GM12878 (cell line): ENCODE measurements around the gene INTS14. TPM values are rescaled to one million over a fixed set of nuclear protein-coding genes. Genes with fewer than 3 reads are reported as not detected.

Experiments used
- ATAC-seq: fragments of 200-7000 bp; cut with Tn5 transposase; 3 replicates; pipeline ENCODE4 v1.9.1; 2020; ENCODE audit warnings: mild to moderate bottlenecking, moderate library complexity
- BruUV-seq: library from RNA; stranded (reverse); fragments of 400-500 nt; replicated peaks from 2 replicates; lab custom pipeline; 2021; lab: Mats Ljungman, UMichigan
- CTCF ChIA-PET: fragments of 300-600 bp; sonication (Branson Sonifier 250); formaldehyde crosslinking; extraction: SDS; loops from one replicate; lab custom pipeline; 2021; ENCODE audit warnings: inconsistent platforms; lab: Yijun Ruan, JAX
- POLR2A ChIA-PET: fragments of 350-600 bp; formaldehyde crosslinking; extraction: SDS; loops from one replicate; lab custom pipeline; 2021; ENCODE audit warnings: inconsistent platforms; lab: Charles Lee
- RAD21 ChIA-PET: fragments of 300-600 bp; sonication (Branson Sonifier 250); formaldehyde crosslinking; loops from one replicate; lab custom pipeline; 2023; ENCODE audit warnings: antibody characterized with exemption; ENCODE audit not compliant: unreplicated experiment; lab: Charles Lee
- SMC1A ChIA-PET: fragments of 300-600 bp; sonication (Branson Sonifier 250); formaldehyde crosslinking; loops from one replicate; lab custom pipeline; 2023; ENCODE audit not compliant: unreplicated experiment, uncharacterized antibody; lab: Charles Lee
- DNase-seq: peaks from one replicate; pipeline ENCODE4 v3.0.0-alpha.2; 2011; ENCODE audit warnings: low read depth, low spot score
- FAIRE-seq: peaks from 3 replicates; lab custom pipeline; 2011; peaks lifted over from hg19 to GRCh38; lab: Jason Lieb, UNC
- H2AFZ ChIP-seq: 2 replicates; pipeline ENCODE4 v1.6.0; 2011; ENCODE audit warnings: low read depth, low read length, control low read depth; ENCODE audit not compliant: control insufficient read depth
- H3K27ac ChIP-seq: 2 replicates; pipeline ENCODE4 v1.5.1; 2011; ENCODE audit warnings: control low read depth; ENCODE audit not compliant: control insufficient read depth, insufficient read depth
- H3K27me3 ChIP-seq, 2 experiments: replicated peaks in 1 of 2; 2 replicates each; pipeline versions ENCODE4 v1.6.0 to v1.6.1; 2011; ENCODE audit warnings: low read length in 1 of 2; ENCODE audit not compliant: control insufficient read depth in 2 of 2, insufficient read depth in 2 of 2
- H3K36me3 ChIP-seq, 2 experiments: 2 replicates each; pipeline ENCODE4 v1.5.1; 2011; ENCODE audit warnings: low read length in 1 of 2; ENCODE audit not compliant: control insufficient read depth in 2 of 2, insufficient read depth in 2 of 2
- H3K4me1 ChIP-seq: 2 replicates; pipeline ENCODE4 v1.6.1; 2011; ENCODE audit warnings: mild to moderate bottlenecking, low read length, moderate library complexity, mixed read lengths; ENCODE audit not compliant: control insufficient read depth, insufficient read depth
- H3K4me2 ChIP-seq: 2 replicates; pipeline ENCODE4 v1.6.0; 2011; ENCODE audit warnings: control low read depth; ENCODE audit not compliant: control insufficient read depth, insufficient read depth
- H3K4me3 ChIP-seq: fragments of 200-600 bp; sonication (generic); 2 replicates; pipeline ENCODE4 v1.5.1; 2016
- H3K79me2 ChIP-seq: 2 replicates; pipeline ENCODE4 v1.6.0; 2011; ENCODE audit warnings: low read length; ENCODE audit not compliant: control insufficient read depth, insufficient read depth
- H3K9ac ChIP-seq: 2 replicates; pipeline ENCODE4 v1.8.0; 2011; ENCODE audit warnings: low read length, control low read depth, mixed read lengths; ENCODE audit not compliant: control insufficient read depth, insufficient read depth
- H3K9me3 ChIP-seq: replicated peaks from 3 replicates; pipeline ENCODE4 v1.5.1; 2011; ENCODE audit warnings: mild to moderate bottlenecking, low read length; ENCODE audit not compliant: control insufficient read depth, insufficient read depth
- H4K20me1 ChIP-seq: 2 replicates; pipeline ENCODE4 v1.6.0; 2011; ENCODE audit not compliant: control insufficient read depth, insufficient read depth
- DPF2 ChIP-seq: fragments of 450-650 bp; IDR thresholded peaks from 2 replicates; pipeline ENCODE4 v1.6.1; 2017; ENCODE audit warnings: mild to moderate bottlenecking
- E4F1 ChIP-seq: fragments of 450-650 bp; IDR thresholded peaks from 2 replicates; pipeline ENCODE4 v1.6.1; 2018; ENCODE audit warnings: borderline replicate concordance, mild to moderate bottlenecking; ENCODE audit not compliant: partially characterized antibody
- MEF2B ChIP-seq: fragments of 450-650 bp; IDR thresholded peaks from 2 replicates; pipeline ENCODE4 v1.6.1; 2018; ENCODE audit warnings: mild to moderate bottlenecking, moderate library complexity; ENCODE audit not compliant: partially characterized antibody, poor library complexity, severe bottlenecking
- PKNOX1 ChIP-seq: fragments of 450-650 bp; IDR thresholded peaks from 2 replicates; pipeline ENCODE4 v1.6.1; 2016; ENCODE audit warnings: mild to moderate bottlenecking
- RCOR1 ChIP-seq: conservative IDR thresholded peaks from 2 replicates; pipeline ENCODE4 v1.6.1; 2012; ENCODE audit warnings: low read depth, low read length, improper control_type of control experiment
- SMC3 ChIP-seq: IDR thresholded peaks from 2 replicates; pipeline ENCODE4 v1.6.1; 2011; ENCODE audit warnings: low read length, improper control_type of control experiment, borderline replicate concordance
- SPI1 ChIP-seq: IDR thresholded peaks from 2 replicates; pipeline ENCODE4 v1.6.1; 2011; ENCODE audit warnings: low read depth, mild to moderate bottlenecking, low read length, moderate library complexity, borderline replicate concordance; ENCODE audit not compliant: insufficient read depth
- YY1 ChIP-seq: IDR thresholded peaks from 2 replicates; pipeline ENCODE4 v1.6.1; 2011; ENCODE audit warnings: low read depth, mild to moderate bottlenecking, low read length
- whole genome bisulfite sequencing: methylation state at CpG from one replicate; pipeline ENCODE4 v1.1.6; 2016; ENCODE audit warnings: low lambda C conversion rate; ENCODE audit not compliant: insufficient replicate concordance, insufficient coverage; ENCODE audit errors: missing lambda C conversion rate; 5-methylcytosine and 5-hydroxymethylcytosine counted together
- in situ Hi-C: fragments of 300-500 bp; cut with MboI; formaldehyde crosslinking; loops from 9 replicates; pipeline ENCODE4 v1.14.3; 2018; ENCODE audit warnings: mixed read lengths
- intact Hi-C: fragments of 100-400 bp; cut with micrococcal nuclease; formaldehyde crosslinking; loops from one replicate; pipeline ENCODE4 v1.14.2; 2022; ENCODE audit not compliant: unreplicated experiment
- polyA plus RNA-seq, 11 experiments: library from polyadenylated mRNA; depleted of rRNA in 4 of 11; unstranded in 6 of 11; stranded (reverse) in 5 of 11; fragments of >200 nt; fragmentation: Nextera tagmentation in 4 of 11; fragmentation: Illumina TruSeq in 1 of 11; extraction: Ambion mirVana in 4 of 11; extraction: Trizol in 1 of 11; gene quantifications; 1 replicate in 1 of 11; 2 replicates in 10 of 11; pipeline versions ENCODE4 v1.2.1 to v1.2.3, GENCODE V29; 2011 to 2016; ENCODE audit warnings: inconsistent platforms in 2 of 11, missing spikeins in 2 of 11, low read depth in 1 of 11
- total RNA-seq, 4 experiments: library from RNA; depleted of rRNA in 3 of 4; stranded (reverse); fragments of >200 nt in 3 of 4; fragmentation: Illumina TruSeq in 1 of 4; extraction: Trizol in 1 of 4; gene quantifications; 2 replicates each; pipeline versions ENCODE4 v1.2.1 to v1.2.3, GENCODE V29; 2013 to 2021
- TF ChIP-seq, protein P1 (sequence below): fragments of 450-650 bp; formaldehyde crosslinking; IDR thresholded peaks from 2 replicates; pipeline ENCODE4 v1.4.0; 2022; ENCODE audit warnings: mild to moderate bottlenecking, moderate library complexity
- TF ChIP-seq, protein P2 (sequence below): fragments of 450-650 bp; IDR thresholded peaks from 2 replicates; pipeline ENCODE4 v1.6.1; 2017; ENCODE audit warnings: mild to moderate bottlenecking, moderate library complexity

Gene INTS14
- total and polyA plus RNA-seq, 10 of the 15 experiments (the other 5 are each of a cell fraction or from before 2014, with no cell fraction given): 36.8 to 76.9 (median 47.7) TPM

DNA sequence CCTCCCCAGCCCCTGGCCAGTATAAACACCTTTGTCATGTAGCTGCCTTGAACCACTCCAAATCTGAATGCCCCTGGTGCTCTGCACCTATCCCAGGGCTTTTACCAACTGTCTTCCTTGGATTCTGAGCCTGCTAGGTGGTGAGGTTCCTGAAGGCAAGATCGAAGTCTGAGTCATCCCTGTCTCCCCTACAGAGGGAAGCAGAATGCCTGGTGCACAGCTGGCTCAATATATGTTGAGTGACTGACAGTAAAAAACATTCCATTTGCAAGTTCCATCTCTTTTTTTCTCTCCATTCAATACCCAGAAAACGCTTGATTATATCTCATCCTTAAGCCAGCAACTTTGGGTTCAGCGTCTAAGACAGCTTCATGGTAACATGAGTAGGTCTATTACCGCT is 35.6 kb upstream of the INTS14 start:
- Histone ChIP-seq H3K9me3 (no peaks in the 10 kb centered on the region), H4K20me1 (no peaks in the 10 kb centered on the region), H3K79me2 (no peaks in the 10 kb centered on the region), H3K27me3 (no peaks in the 10 kb centered on the region), H2AFZ (no peak overlapping the region), H3K4me3 (no peak overlapping the region), H3K27ac (no peak overlapping the region), H3K36me3 (peaks cover 0 to 3% of the 10 kb centered on the region in 2 experiments; a peak in 2 of 4 replicates), H3K4me1 (peaks cover 9% of the 10 kb centered on the region), H3K9ac (no peak overlapping the region), H3K4me2 (no peak overlapping the region)
- ChIA-PET CTCF (interaction anchor here (1.0 kb wide), 1 partner anchor 190 kb away, joined by 3 read pairs; no protein-coding TSS in a partner anchor), POLR2A (no interaction called here), SMC1A (interaction anchor here (1.1 to 3.1 kb wide), 2 partner anchors 172 to 190 kb away, joined by 3 to 15 read pairs; no protein-coding TSS in a partner anchor), RAD21 (interaction anchor here (0.8 kb wide), 1 partner anchor 9 kb away, joined by 3 read pairs; no protein-coding TSS in a partner anchor)
- in situ Hi-C loops: no loop called here
- intact Hi-C loops: no loop called here
- WGBS: 94% methylated on average over 4 of the region's 4 CpGs
- BruUV-seq: no TSS peak
- DNase-seq (no peak), FAIRE-seq (no peak), ATAC-seq (no peak)
- no peak for TF ChIP-seq SMC3
- TF ChIP-seq PKNOX1: no peak
- TF ChIP-seq MEF2B: no peak
- TF ChIP-seq E4F1: no peak
- TF ChIP-seq, protein P1, sequence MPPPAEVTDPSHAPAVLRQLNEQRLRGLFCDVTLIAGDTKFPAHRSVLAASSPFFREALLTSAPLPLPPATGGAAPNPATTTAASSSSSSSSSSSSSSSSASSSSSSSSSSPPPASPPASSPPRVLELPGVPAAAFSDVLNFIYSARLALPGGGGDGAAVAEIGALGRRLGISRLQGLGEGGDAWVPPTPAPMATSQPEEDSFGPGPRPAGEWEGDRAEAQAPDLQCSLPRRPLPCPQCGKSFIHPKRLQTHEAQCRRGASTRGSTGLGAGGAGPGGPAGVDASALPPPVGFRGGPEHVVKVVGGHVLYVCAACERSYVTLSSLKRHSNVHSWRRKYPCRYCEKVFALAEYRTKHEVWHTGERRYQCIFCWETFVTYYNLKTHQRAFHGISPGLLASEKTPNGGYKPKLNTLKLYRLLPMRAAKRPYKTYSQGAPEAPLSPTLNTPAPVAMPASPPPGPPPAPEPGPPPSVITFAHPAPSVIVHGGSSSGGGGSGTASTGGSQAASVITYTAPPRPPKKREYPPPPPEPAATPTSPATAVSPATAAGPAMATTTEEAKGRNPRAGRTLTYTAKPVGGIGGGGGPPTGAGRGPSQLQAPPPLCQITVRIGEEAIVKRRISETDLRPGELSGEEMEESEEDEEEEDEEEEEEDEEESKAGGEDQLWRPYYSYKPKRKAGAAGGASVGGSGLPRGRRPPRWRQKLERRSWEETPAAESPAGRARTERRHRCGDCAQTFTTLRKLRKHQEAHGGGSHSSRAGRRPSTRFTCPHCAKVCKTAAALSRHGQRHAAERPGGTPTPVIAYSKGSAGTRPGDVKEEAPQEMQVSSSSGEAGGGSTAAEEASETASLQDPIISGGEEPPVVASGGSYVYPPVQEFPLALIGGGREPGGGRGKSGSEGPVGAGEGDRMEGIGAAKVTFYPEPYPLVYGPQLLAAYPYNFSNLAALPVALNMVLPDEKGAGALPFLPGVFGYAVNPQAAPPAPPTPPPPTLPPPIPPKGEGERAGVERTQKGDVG (CRISPR knock-in tag): no peak
- no peak for TF ChIP-seq YY1
- TF ChIP-seq, protein P2, sequence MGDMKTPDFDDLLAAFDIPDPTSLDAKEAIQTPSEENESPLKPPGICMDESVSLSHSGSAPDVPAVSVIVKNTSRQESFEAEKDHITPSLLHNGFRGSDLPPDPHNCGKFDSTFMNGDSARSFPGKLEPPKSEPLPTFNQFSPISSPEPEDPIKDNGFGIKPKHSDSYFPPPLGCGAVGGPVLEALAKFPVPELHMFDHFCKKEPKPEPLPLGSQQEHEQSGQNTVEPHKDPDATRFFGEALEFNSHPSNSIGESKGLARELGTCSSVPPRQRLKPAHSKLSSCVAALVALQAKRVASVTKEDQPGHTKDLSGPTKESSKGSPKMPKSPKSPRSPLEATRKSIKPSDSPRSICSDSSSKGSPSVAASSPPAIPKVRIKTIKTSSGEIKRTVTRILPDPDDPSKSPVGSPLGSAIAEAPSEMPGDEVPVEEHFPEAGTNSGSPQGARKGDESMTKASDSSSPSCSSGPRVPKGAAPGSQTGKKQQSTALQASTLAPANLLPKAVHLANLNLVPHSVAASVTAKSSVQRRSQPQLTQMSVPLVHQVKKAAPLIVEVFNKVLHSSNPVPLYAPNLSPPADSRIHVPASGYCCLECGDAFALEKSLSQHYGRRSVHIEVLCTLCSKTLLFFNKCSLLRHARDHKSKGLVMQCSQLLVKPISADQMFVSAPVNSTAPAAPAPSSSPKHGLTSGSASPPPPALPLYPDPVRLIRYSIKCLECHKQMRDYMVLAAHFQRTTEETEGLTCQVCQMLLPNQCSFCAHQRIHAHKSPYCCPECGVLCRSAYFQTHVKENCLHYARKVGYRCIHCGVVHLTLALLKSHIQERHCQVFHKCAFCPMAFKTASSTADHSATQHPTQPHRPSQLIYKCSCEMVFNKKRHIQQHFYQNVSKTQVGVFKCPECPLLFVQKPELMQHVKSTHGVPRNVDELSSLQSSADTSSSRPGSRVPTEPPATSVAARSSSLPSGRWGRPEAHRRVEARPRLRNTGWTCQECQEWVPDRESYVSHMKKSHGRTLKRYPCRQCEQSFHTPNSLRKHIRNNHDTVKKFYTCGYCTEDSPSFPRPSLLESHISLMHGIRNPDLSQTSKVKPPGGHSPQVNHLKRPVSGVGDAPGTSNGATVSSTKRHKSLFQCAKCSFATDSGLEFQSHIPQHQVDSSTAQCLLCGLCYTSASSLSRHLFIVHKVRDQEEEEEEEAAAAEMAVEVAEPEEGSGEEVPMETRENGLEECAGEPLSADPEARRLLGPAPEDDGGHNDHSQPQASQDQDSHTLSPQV: no peak
- TF ChIP-seq DPF2: no peak
- TF ChIP-seq RCOR1: no peak
- no peak for TF ChIP-seq SPI1
